Kidney (tissue), 14 donors: ENCODE measurements around the gene MAP1S. TPM values are rescaled to one million over a fixed set of nuclear protein-coding genes. Genes with fewer than 3 reads are reported as not detected.

Experiments
- DNase-seq, 5 donors: peaks; one replicate each; pipeline ENCODE4 v3.0.0-alpha.2; 2013 to 2020
- FAIRE-seq: peaks from 2 replicates; lab custom pipeline; 2012; peaks lifted over from hg19 to GRCh38; lab: Jason Lieb, UNC
- H3K27ac ChIP-seq, 2 donors: one replicate each; pipeline ENCODE4 v1.7.0; 2013; ENCODE audit warnings: low read depth in 2 of 2, low read length in 2 of 2, inconsistent platforms in 1 of 2
- H3K27me3 ChIP-seq: one replicate; pipeline ENCODE4 v1.7.1; 2013; ENCODE audit warnings: low read length, inconsistent platforms; ENCODE audit not compliant: control insufficient read depth, insufficient read depth
- H3K36me3 ChIP-seq, 3 donors: one replicate each; pipeline versions ENCODE4 v1.7.0 to v1.7.1; 2013; ENCODE audit warnings: low read length in 3 of 3, control low read depth in 1 of 3, inconsistent platforms in 1 of 3; ENCODE audit not compliant: insufficient read depth in 3 of 3, control insufficient read depth in 2 of 3
- H3K4me1 ChIP-seq, 3 donors: one replicate each; pipeline versions ENCODE4 v1.7.0 to v1.7.1; 2013; ENCODE audit warnings: low read length in 3 of 3, inconsistent platforms in 1 of 3, low read depth in 1 of 3; ENCODE audit not compliant: control insufficient read depth in 2 of 3, insufficient read depth in 2 of 3
- H3K4me3 ChIP-seq, 3 donors: one replicate each; pipeline versions ENCODE4 v1.7.0 to v1.8.1; 2013; ENCODE audit warnings: low read length in 3 of 3, control low read depth in 1 of 3, inconsistent platforms in 1 of 3
- H3K9ac ChIP-seq, 3 donors: one replicate each; pipeline versions ENCODE4 v1.7.0 to v1.7.1; 2013; ENCODE audit warnings: low read length in 3 of 3, control low read depth in 1 of 3, inconsistent platforms in 1 of 3
- H3K9me3 ChIP-seq, 3 donors: one replicate each; pipeline versions ENCODE4 v1.7.0 to v1.7.1; 2013; ENCODE audit warnings: low read length in 3 of 3, control low read depth in 1 of 3, inconsistent platforms in 1 of 3; ENCODE audit not compliant: control insufficient read depth in 2 of 3, insufficient read depth in 1 of 3
- intact Hi-C: fragments of 100-400 bp; cut with DNase I; formaldehyde crosslinking; loops from one replicate; pipeline ENCODE4 v1.11.1; 2022
- polyA plus RNA-seq: library from polyadenylated mRNA; stranded (reverse); fragments of 350-450 nt; fragmentation: Illumina TruSeq; extraction: RNeasy Lipid Tissue Mini Kit (QIAGEN cat#74804); gene quantifications from one replicate; pipeline ENCODE4 v1.2.3, GENCODE V29; 2014; ENCODE audit warnings: low read depth, low replicate concordance; ENCODE audit not compliant: insufficient read depth
- total RNA-seq: library from RNA; stranded (reverse); fragmentation: NEBNext Ultra II Directional; extraction: Animal tissue kit (Norgen Biotek cat#: 25700); gene quantifications from one replicate; pipeline ENCODE4 v1.2.1, GENCODE V29; 2021
- TF ChIP-seq, protein P1 (sequence below): IDR thresholded peaks from 3 replicates; pipeline ENCODE4 v1.5.1; 2012; ENCODE audit warnings: mild to moderate bottlenecking, moderate library complexity, borderline replicate concordance; ENCODE audit not compliant: insufficient read depth; ENCODE audit errors: extremely low read depth
- donor health status: control.
- donor health status: control.
- donor health status: control.
- donor health status: control.
- donor health status: control.
- donor health status: DM: yes; HTN: yes; CAD: no.
- donor health status: Normal renal cell carcinoma (clear cell type).

MAP1S gene
- total and polyA plus RNA-seq, 2 donors from 2014 or later: 25.2 to 56.1 TPM

DNA sequence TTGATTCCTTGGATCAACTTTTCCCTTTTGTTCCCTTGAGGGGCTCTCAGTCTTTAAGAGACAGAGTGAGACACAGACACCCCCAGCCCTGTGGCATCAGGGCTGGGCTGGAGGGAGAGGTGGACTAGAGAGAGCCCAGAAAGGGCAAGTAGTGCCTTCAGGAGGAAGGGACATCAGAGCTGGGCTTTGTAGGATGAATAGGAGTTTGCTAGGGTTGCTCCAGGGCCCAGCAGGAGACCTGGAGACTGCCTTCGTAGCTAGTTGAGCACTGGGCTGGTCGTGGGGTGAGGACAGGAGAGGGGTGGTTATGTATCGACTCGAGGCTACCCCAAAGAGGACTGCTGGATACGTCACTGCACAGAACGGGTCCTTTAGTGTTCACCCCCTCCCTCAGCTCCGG lies 5.4 kb downstream of the MAP1S start:
- peaks cover 0 to 10% (median 5%) of the 10 kb centered on the region in 3 donors for H3K36me3 ChIP-seq
- no peak overlapping the region for H3K27ac ChIP-seq
- no peak overlapping the region for H3K9ac ChIP-seq
- H3K9me3 ChIP-seq: no peaks in the 10 kb centered on the region
- intact Hi-C loops: no loop called here
- H3K27me3 ChIP-seq: no peaks in the 10 kb centered on the region
- no peak for DNase-seq
- FAIRE-seq: no peak
- TF ChIP-seq, protein P1, sequence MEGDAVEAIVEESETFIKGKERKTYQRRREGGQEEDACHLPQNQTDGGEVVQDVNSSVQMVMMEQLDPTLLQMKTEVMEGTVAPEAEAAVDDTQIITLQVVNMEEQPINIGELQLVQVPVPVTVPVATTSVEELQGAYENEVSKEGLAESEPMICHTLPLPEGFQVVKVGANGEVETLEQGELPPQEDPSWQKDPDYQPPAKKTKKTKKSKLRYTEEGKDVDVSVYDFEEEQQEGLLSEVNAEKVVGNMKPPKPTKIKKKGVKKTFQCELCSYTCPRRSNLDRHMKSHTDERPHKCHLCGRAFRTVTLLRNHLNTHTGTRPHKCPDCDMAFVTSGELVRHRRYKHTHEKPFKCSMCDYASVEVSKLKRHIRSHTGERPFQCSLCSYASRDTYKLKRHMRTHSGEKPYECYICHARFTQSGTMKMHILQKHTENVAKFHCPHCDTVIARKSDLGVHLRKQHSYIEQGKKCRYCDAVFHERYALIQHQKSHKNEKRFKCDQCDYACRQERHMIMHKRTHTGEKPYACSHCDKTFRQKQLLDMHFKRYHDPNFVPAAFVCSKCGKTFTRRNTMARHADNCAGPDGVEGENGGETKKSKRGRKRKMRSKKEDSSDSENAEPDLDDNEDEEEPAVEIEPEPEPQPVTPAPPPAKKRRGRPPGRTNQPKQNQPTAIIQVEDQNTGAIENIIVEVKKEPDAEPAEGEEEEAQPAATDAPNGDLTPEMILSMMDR: no peak
- no peak overlapping the region for H3K4me3 ChIP-seq
- peaks cover 0 to 22% (median 7%) of the 10 kb centered on the region in 3 donors for H3K4me1 ChIP-seq

DNA sequence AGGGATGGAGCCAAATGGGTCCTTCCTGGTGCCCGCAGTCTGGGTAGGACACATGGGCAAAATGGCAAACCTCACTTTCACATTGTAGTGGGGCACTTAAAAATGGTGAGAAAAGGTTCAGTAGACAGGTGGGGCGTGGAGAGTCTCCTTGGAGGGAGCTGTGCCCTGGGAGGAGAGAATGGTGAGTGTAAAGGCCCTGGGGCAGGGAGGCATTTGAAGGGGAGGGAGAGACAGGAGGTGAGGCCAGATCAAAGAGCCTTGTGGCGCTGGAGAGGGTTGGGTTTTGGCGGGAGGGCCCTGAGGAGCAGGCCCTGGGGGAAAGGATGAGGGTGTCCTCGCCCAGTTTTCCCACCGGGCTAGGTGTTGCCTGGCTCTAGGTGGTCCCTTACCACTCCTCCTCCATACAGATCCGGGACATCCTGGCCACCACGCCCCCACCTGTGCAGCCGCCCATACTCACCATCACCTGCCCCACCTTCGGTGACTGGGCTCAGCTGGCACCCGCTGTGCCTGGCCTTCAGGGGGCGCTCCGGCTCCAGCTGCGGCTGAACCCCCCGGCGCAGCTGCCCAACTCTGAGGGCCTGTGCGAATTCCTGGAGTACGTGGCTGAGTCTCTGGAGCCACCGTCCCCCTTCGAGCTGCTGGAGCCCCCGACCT lies 6.3 kb downstream of the MAP1S start:
- DNase-seq (no peak), FAIRE-seq (no peak)
- Histone ChIP-seq H3K27me3 (no peaks in the 10 kb centered on the region), H3K27ac (no peak overlapping the region), H3K4me1 (peaks cover 0 to 15% (median 2%) of the 10 kb centered on the region in 3 donors), H3K9me3 (no peaks in the 10 kb centered on the region), H3K36me3 (peaks cover 0 to 14% (median 5%) of the 10 kb centered on the region in 3 donors), H3K4me3 (no peak overlapping the region), H3K9ac (no peak overlapping the region)
- TF ChIP-seq, protein P1: no peak
- intact Hi-C loops: no loop called here

DNA sequence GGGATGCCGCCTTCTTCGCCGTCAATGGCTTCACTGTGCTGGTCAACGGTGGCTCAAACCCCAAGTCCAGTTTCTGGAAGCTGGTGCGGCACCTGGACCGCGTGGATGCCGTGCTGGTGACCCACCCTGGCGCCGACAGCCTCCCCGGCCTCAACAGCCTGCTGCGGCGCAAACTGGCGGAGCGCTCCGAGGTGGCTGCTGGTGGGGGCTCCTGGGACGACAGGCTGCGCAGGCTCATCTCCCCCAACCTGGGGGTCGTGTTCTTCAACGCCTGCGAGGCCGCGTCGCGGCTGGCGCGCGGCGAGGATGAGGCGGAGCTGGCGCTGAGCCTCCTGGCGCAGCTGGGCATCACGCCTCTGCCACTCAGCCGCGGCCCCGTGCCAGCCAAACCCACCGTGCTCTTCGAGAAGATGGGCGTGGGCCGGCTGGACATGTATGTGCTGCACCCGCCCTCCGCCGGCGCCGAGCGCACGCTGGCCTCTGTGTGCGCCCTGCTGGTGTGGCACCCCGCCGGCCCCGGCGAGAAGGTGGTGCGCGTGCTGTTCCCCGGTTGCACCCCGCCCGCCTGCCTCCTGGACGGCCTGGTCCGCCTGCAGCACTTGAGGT lies 7.0 kb downstream of the MAP1S start:
- Histone ChIP-seq H3K9ac (no peak overlapping the region), H3K4me3 (no peak overlapping the region), H3K27me3 (no peaks in the 10 kb centered on the region), H3K9me3 (no peaks in the 10 kb centered on the region), H3K27ac (no peak overlapping the region), H3K36me3 (peaks cover 2 to 14% (median 5%) of the 10 kb centered on the region in 3 donors), H3K4me1 (peaks cover 0 to 9% (median 0%) of the 10 kb centered on the region in 3 donors)
- DNase-seq (no peak), FAIRE-seq (no peak)
- intact Hi-C loops: no loop called here
- TF ChIP-seq, protein P1: no peak
